Testis (tissue), 3 donors: ENCODE data around the gene ALG2. TPM values are rescaled to one million over a fixed set of nuclear protein-coding genes. Genes with fewer than 3 reads are reported as not detected.

Experiments used
- DNase-seq: peaks from one replicate; pipeline ENCODE4 v3.0.0-alpha.2; 2019
- H3K27ac ChIP-seq, 2 donors: fragments of 200-600 bp; sonication (generic); one replicate each; pipeline ENCODE4 v1.5.1; 2019
- H3K27me3 ChIP-seq: fragments of 200-600 bp; sonication (generic); one replicate; pipeline ENCODE4 v1.5.1; 2019
- H3K36me3 ChIP-seq: fragments of 200-600 bp; sonication (generic); one replicate; pipeline ENCODE4 v1.5.1; 2017; ENCODE audit warnings: low read depth; ENCODE audit errors: missing control alignments
- H3K4me1 ChIP-seq: fragments of 200-600 bp; sonication (generic); one replicate; pipeline ENCODE4 v1.5.1; 2019
- H3K4me3 ChIP-seq, 2 donors: fragments of 200-600 bp; sonication (generic); one replicate each; pipeline ENCODE4 v1.5.1; 2017 to 2019
- H3K9me3 ChIP-seq: fragments of 200-600 bp; sonication (generic); one replicate; pipeline ENCODE4 v1.5.1; 2017
- CTCF ChIP-seq, 3 experiments: fragments of 450-650 bp in 2 of 3; fragments of 200-600 bp in 1 of 3; sonication (generic) in 1 of 3; IDR thresholded peaks; one replicate each; pipeline ENCODE4 v1.5.1; 2016 to 2019; ENCODE audit warnings: antibody characterized with exemption in 3 of 3, mild to moderate bottlenecking in 2 of 3, moderate library complexity in 1 of 3
- POLR2A ChIP-seq: fragments of 450-650 bp; IDR thresholded peaks from one replicate; pipeline ENCODE4 v1.6.1; 2017; ENCODE audit warnings: antibody characterized with exemption, mild to moderate bottlenecking, moderate library complexity
- WGBS, 2 donors: methylation state at CpG; one replicate each; pipeline ENCODE4 v1.1.5; 2018; 5-methylcytosine and 5-hydroxymethylcytosine counted together
- intact Hi-C: fragments of 100-400 bp; cut with DNase I; formaldehyde crosslinking; loops from one replicate; pipeline ENCODE4 v1.15.1; 2023; ENCODE audit warnings: low total_unique reads
- polyA plus RNA-seq: library from polyadenylated mRNA; stranded (reverse); fragments of 350-450 nt; fragmentation: Illumina TruSeq; extraction: RNeasy Lipid Tissue Mini Kit (QIAGEN cat#74804); gene quantifications from one replicate; pipeline ENCODE4 v1.2.3, GENCODE V29; 2014; ENCODE audit warnings: low read depth, low replicate concordance; ENCODE audit not compliant: insufficient read depth
- total RNA-seq, 2 donors: library from RNA; depleted of rRNA; stranded (reverse); fragments of >200 nt; gene quantifications; one replicate each; pipeline ENCODE4 v1.2.3, GENCODE V29; 2016

The ALG2 gene
- total and polyA plus RNA-seq, 3 donors from 2014 or later, result 37.9 to 48.0 (median 46.7) TPM

- intact Hi-C loops, result no loop called here
- TF ChIP-seq POLR2A (no peak), CTCF (IDR thresholded peaks at IDR 0.05) (no peak)
- H3K36me3 ChIP-seq, result no peaks in the 10 kb centered on the region
- no peak for DNase-seq
- no peaks in the 10 kb centered on the region for H3K4me1 ChIP-seq
- H3K27ac ChIP-seq, result no peak overlapping the region
- H3K27me3 ChIP-seq, result no peaks in the 10 kb centered on the region
- no peaks in the 10 kb centered on the region for H3K9me3 ChIP-seq
- H3K4me3 ChIP-seq, result no peak overlapping the region
Measured at GRCh38 chr9:99237356-99237755, 15.6 kb upstream of the ALG2 start.

- intact Hi-C loops, result no loop called here
- TF ChIP-seq CTCF (IDR thresholded peaks at IDR 0.05) (no peak), POLR2A (no peak)
- no peaks in the 10 kb centered on the region for H3K4me1 ChIP-seq
- 84 to 90% methylated on average over 7 of the region's 7 CpGs for WGBS, 2 donors
- no peak overlapping the region for H3K4me3 ChIP-seq
- DNase-seq, result no peak
- H3K9me3 ChIP-seq, result no peaks in the 10 kb centered on the region
- no peak overlapping the region for H3K27ac ChIP-seq
- no peaks in the 10 kb centered on the region for H3K36me3 ChIP-seq
- no peaks in the 10 kb centered on the region for H3K27me3 ChIP-seq
Measured at GRCh38 chr9:99235926-99236634, 14.3 kb upstream of the ALG2 start.

- H3K9me3 ChIP-seq, result no peaks in the 10 kb centered on the region
- no peaks in the 10 kb centered on the region for H3K27me3 ChIP-seq
- TF ChIP-seq CTCF (IDR thresholded peaks at IDR 0.05) (no peak), POLR2A (no peak)
- no peak overlapping the region for H3K4me3 ChIP-seq
- intact Hi-C loops, result no loop called here
- H3K36me3 ChIP-seq, result no peaks in the 10 kb centered on the region
- no peak for DNase-seq
- H3K4me1 ChIP-seq, result no peaks in the 10 kb centered on the region
- H3K27ac ChIP-seq, result no peak overlapping the region
Measured at GRCh38 chr9:99235069-99235468, 13.3 kb upstream of the ALG2 start.

GRCh38 chr9:99234618-99235017 is 12.9 kb upstream of the ALG2 start:
- TF ChIP-seq POLR2A (no peak), CTCF (IDR thresholded peaks at IDR 0.05) (no peak)
- WGBS, 2 donors, result 92% methylated on average over 2 of the region's 2 CpGs; no CpG with 5 or more reads in 1 of the 2 donors
- no peak for DNase-seq
- Histone ChIP-seq H3K4me3 (no peak overlapping the region), H3K4me1 (no peaks in the 10 kb centered on the region), H3K9me3 (no peaks in the 10 kb centered on the region), H3K27me3 (no peaks in the 10 kb centered on the region), H3K36me3 (no peaks in the 10 kb centered on the region), H3K27ac (no peak overlapping the region)
- intact Hi-C loops, result no loop called here

GRCh38 chr9:99231711-99232110 is 10.0 kb upstream of the ALG2 start:
- Histone ChIP-seq H3K27me3 (no peaks in the 10 kb centered on the region), H3K36me3 (no peaks in the 10 kb centered on the region), H3K4me3 (no peak overlapping the region), H3K9me3 (no peaks in the 10 kb centered on the region), H3K4me1 (no peaks in the 10 kb centered on the region), H3K27ac (no peak overlapping the region)
- intact Hi-C loops, result no loop called here
- no peak for DNase-seq
- 87 to 92% methylated on average over 2 of the region's 2 CpGs for WGBS, 2 donors
- TF ChIP-seq POLR2A (no peak), CTCF (IDR thresholded peaks at IDR 0.05) (peak in 1 of 3 experiments; percentile 17)
